GM18519 (cell line): ENCODE results near the gene ZBTB20.

ENCODE experiments used
- ATAC-seq: cut with Tn5 transposase; IDR thresholded peaks from one replicate; pipeline ENCODE4 v1.9.1; 2021; ENCODE audit warnings: mild to moderate bottlenecking, moderate library complexity; ENCODE audit not compliant: unreplicated experiment, low FRiP score

The ZBTB20 gene

GRCh38 chr3:114408736-114409670 lies 738.1 kb downstream of the ZBTB20 start:
- no peak for ATAC-seq

- ATAC-seq: no peak
Measured at GRCh38 chr3:114406922-114407321, 740.2 kb downstream of the ZBTB20 start.

GRCh38 chr3:114406286-114406685 lies 740.8 kb downstream of the ZBTB20 start:
- no peak for ATAC-seq

GRCh38 chr3:114405202-114405990 lies 741.7 kb downstream of the ZBTB20 start:
- ATAC-seq: peak; percentile 87

- no peak for ATAC-seq
Measured at GRCh38 chr3:114404590-114404989, 742.5 kb downstream of the ZBTB20 start.

GRCh38 chr3:114402838-114403237 lies 744.2 kb downstream of the ZBTB20 start:
- no peak for ATAC-seq

GRCh38 chr3:114401346-114401745 lies 745.7 kb downstream of the ZBTB20 start:
- ATAC-seq: no peak

- ATAC-seq: no peak
Measured at GRCh38 chr3:114400371-114400770, 746.7 kb downstream of the ZBTB20 start.

- no peak for ATAC-seq
Measured at GRCh38 chr3:114394551-114394950, 752.5 kb downstream of the ZBTB20 start.

- ATAC-seq: no peak
Measured at GRCh38 chr3:114393367-114394072, 753.6 kb downstream of the ZBTB20 start.

- ATAC-seq: no peak
Measured at GRCh38 chr3:114392831-114393230, 754.3 kb downstream of the ZBTB20 start.

GRCh38 chr3:114389156-114389555 lies 757.9 kb downstream of the ZBTB20 start:
- ATAC-seq: no peak

GRCh38 chr3:114384558-114384903 lies 762.6 kb downstream of the ZBTB20 start:
- ATAC-seq: peak; percentile 19

GRCh38 chr3:114383875-114384557 lies 763.1 kb downstream of the ZBTB20 start:
- peak; percentile 64 for ATAC-seq

- ATAC-seq: no peak
Measured at GRCh38 chr3:114380233-114380651, 766.8 kb downstream of the ZBTB20 start.

- ATAC-seq: no peak
Measured at GRCh38 chr3:114379266-114379665, 767.8 kb downstream of the ZBTB20 start.

GRCh38 chr3:114378760-114379159 lies 768.3 kb downstream of the ZBTB20 start:
- peak; percentile 86 for ATAC-seq

- ATAC-seq: no peak
Measured at GRCh38 chr3:114377426-114377825, 769.7 kb downstream of the ZBTB20 start.

GRCh38 chr3:114376516-114377185 lies 770.4 kb downstream of the ZBTB20 start:
- ATAC-seq: no peak
